Panc1 (cell line): ENCODE measurements around the gene SLC5A6.

Experiments used
- POLR2AphosphoS5 ChIP-seq: IDR thresholded peaks from 2 replicates; pipeline ENCODE4 v1.6.1; 2012; ENCODE audit warnings: mild to moderate bottlenecking, low read depth, low read length, moderate library complexity
- SIN3A ChIP-seq: IDR thresholded peaks from 2 replicates; pipeline ENCODE4 v1.6.1; 2012; ENCODE audit warnings: low read depth, mild to moderate bottlenecking, low read length, moderate library complexity, borderline replicate concordance; ENCODE audit not compliant: insufficient read depth
- TCF7L2 ChIP-seq: IDR thresholded peaks from 2 replicates; pipeline ENCODE4 v1.6.1; 2011; ENCODE audit warnings: mild to moderate bottlenecking, low read depth, low read length, inconsistent platforms
- TF ChIP-seq, protein P1 (sequence below): fragments of 450-650 bp; IDR thresholded peaks from 2 replicates; pipeline ENCODE4 v1.5.1; 2017; ENCODE audit warnings: mild to moderate bottlenecking
- TF ChIP-seq, protein P2 (sequence below), 2 experiments: IDR thresholded peaks; 2 replicates each; pipeline ENCODE4 v1.6.1; 2011 to 2012; ENCODE audit warnings: low read depth in 2 of 2, control low read depth in 1 of 2, low read length in 1 of 2, mild to moderate bottlenecking in 1 of 2, moderate library complexity in 1 of 2; ENCODE audit not compliant: insufficient read depth in 1 of 2

DNA sequence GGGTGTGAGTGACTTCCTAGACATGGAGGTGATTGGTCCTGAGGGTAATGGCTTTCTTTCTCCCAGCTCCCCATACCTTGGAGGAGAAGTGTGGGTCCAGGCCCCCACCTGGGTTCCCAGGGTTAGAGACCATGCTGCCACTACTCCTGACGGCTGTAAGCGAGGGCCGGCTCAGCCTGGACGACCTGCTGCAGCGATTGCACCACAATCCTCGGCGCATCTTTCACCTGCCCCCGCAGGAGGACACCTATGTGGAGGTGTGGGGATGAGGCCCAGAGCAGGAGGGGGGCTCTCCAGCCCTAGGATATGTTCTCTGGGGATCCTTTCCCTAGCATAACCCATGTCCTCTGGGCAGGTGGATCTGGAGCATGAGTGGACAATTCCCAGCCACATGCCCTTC lies 26.9 kb upstream of the SLC5A6 start:
- TF ChIP-seq, protein P1, sequence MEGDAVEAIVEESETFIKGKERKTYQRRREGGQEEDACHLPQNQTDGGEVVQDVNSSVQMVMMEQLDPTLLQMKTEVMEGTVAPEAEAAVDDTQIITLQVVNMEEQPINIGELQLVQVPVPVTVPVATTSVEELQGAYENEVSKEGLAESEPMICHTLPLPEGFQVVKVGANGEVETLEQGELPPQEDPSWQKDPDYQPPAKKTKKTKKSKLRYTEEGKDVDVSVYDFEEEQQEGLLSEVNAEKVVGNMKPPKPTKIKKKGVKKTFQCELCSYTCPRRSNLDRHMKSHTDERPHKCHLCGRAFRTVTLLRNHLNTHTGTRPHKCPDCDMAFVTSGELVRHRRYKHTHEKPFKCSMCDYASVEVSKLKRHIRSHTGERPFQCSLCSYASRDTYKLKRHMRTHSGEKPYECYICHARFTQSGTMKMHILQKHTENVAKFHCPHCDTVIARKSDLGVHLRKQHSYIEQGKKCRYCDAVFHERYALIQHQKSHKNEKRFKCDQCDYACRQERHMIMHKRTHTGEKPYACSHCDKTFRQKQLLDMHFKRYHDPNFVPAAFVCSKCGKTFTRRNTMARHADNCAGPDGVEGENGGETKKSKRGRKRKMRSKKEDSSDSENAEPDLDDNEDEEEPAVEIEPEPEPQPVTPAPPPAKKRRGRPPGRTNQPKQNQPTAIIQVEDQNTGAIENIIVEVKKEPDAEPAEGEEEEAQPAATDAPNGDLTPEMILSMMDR = no peak
- TF ChIP-seq TCF7L2 = no peak
- TF ChIP-seq, protein P2, sequence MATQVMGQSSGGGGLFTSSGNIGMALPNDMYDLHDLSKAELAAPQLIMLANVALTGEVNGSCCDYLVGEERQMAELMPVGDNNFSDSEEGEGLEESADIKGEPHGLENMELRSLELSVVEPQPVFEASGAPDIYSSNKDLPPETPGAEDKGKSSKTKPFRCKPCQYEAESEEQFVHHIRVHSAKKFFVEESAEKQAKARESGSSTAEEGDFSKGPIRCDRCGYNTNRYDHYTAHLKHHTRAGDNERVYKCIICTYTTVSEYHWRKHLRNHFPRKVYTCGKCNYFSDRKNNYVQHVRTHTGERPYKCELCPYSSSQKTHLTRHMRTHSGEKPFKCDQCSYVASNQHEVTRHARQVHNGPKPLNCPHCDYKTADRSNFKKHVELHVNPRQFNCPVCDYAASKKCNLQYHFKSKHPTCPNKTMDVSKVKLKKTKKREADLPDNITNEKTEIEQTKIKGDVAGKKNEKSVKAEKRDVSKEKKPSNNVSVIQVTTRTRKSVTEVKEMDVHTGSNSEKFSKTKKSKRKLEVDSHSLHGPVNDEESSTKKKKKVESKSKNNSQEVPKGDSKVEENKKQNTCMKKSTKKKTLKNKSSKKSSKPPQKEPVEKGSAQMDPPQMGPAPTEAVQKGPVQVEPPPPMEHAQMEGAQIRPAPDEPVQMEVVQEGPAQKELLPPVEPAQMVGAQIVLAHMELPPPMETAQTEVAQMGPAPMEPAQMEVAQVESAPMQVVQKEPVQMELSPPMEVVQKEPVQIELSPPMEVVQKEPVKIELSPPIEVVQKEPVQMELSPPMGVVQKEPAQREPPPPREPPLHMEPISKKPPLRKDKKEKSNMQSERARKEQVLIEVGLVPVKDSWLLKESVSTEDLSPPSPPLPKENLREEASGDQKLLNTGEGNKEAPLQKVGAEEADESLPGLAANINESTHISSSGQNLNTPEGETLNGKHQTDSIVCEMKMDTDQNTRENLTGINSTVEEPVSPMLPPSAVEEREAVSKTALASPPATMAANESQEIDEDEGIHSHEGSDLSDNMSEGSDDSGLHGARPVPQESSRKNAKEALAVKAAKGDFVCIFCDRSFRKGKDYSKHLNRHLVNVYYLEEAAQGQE (IDR thresholded peaks at IDR 0.05; ENCODE audit: insufficient read depth in 1 of 2, low read depth in 2 of 2, low read length in 1 of 2) = no peak
- no peak for TF ChIP-seq SIN3A
- TF ChIP-seq POLR2AphosphoS5 = no peak
